PC-3 (cell line): ENCODE data around the gene ZFYVE27.

Experiments used
- EZH2 ChIP-seq: fragments of 300-600 bp; sonication (generic); IDR thresholded peaks from one replicate; pipeline ENCODE4 v1.6.1; 2017; ENCODE audit warnings: antibody characterized with exemption, mild to moderate bottlenecking, low read length; ENCODE audit not compliant: unreplicated experiment
- EZH2phosphoT487 ChIP-seq: fragments of 300-600 bp; sonication (generic); IDR thresholded peaks from 2 replicates; pipeline ENCODE4 v1.6.1; 2018; ENCODE audit warnings: mild to moderate bottlenecking, antibody characterized with exemption, low read length, borderline replicate concordance
- TF ChIP-seq, protein P1 (sequence below): fragments of 300-600 bp; sonication (generic); conservative IDR thresholded peaks from 2 replicates; pipeline ENCODE4 v1.5.1; 2017; ENCODE audit warnings: antibody characterized with exemption, low read depth, mild to moderate bottlenecking, low read length

- TF ChIP-seq, protein P1, sequence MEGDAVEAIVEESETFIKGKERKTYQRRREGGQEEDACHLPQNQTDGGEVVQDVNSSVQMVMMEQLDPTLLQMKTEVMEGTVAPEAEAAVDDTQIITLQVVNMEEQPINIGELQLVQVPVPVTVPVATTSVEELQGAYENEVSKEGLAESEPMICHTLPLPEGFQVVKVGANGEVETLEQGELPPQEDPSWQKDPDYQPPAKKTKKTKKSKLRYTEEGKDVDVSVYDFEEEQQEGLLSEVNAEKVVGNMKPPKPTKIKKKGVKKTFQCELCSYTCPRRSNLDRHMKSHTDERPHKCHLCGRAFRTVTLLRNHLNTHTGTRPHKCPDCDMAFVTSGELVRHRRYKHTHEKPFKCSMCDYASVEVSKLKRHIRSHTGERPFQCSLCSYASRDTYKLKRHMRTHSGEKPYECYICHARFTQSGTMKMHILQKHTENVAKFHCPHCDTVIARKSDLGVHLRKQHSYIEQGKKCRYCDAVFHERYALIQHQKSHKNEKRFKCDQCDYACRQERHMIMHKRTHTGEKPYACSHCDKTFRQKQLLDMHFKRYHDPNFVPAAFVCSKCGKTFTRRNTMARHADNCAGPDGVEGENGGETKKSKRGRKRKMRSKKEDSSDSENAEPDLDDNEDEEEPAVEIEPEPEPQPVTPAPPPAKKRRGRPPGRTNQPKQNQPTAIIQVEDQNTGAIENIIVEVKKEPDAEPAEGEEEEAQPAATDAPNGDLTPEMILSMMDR = no peak
- no peak for TF ChIP-seq EZH2
- no peak for TF ChIP-seq EZH2phosphoT487
Observed at GRCh38 chr10:97762056-97762455, 25.1 kb downstream of the ZFYVE27 start.
